ENCODE results near the gene FILIP1.

FILIP1 gene

DNA sequence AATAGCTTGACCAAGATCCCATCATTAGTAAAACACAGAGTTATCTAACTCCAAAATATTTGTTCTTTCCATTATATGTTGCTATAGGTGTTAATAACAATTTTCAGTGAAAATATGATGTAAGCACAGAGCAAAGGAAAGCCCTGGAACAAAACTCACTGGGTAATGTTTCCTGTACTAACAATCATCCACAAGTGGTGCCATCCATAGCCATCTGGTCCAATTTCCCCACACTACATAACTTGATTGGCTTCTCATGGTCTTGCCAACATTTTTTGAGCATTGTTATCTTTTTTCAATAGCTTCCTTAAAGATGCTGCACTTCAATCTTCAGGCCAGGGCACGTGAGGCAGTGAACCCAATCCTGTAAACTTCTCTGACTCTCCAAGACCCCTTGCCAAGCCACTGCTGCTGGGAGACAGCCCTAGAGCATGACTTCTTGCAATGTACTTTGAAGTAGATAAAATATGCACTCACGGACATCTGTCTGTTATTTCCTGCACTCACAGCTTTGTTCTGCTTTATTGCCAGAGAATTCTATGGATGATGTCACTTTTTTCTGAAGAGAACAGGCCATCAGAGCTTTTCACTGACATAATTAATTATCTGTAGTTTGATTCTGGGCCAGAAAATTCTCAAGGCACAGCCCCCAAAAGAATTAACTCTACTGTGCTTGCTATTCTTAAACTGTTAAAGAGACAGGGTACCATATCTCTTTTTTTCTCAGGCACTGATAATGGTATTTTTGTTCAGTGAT is 111.5 kb downstream of the FILIP1 start:
- no peak for DNase-seq (ENCODE audit: low spot score)

DNA sequence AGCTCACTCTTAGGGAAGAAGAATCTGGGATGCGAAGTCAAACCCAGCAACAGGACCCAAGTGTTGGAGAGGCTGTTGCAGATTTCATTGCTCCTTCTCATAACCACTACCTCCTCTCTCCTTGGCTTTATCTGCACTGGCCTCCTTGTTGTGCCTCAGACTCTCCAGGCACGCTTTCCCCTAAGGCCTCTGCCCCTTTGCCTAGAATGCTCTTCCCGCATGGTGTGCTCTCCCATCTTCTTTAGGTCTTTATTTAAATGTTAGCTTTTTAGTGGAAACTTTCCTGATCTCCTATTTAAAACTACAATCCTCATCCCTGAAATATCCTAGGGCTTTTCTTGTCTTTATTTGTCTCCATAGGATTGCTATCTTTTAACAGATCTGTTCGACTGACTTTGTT is 114.1 kb downstream of the FILIP1 start:
- DNase-seq (ENCODE audit: low spot score): no peak

DNA sequence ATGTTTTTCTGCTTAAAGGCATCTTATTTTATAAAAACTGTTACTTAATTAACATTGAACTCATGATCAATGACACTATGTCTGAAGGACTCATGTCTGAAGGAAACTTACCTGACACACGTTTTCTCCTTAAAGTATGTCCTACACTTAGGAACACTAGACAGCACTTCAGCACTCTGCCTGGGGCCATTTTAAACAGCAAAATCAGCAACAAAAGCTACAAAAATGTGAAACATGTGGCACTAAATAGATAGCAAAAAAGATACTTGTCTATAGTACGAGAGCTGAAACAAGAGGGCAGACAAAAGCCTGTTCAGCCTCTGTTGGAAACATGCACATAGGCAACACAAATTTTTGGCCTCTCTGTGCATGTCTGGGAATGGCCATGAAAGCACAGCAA is 115.5 kb downstream of the FILIP1 start:
- no peak for DNase-seq (ENCODE audit: low spot score)

DNA sequence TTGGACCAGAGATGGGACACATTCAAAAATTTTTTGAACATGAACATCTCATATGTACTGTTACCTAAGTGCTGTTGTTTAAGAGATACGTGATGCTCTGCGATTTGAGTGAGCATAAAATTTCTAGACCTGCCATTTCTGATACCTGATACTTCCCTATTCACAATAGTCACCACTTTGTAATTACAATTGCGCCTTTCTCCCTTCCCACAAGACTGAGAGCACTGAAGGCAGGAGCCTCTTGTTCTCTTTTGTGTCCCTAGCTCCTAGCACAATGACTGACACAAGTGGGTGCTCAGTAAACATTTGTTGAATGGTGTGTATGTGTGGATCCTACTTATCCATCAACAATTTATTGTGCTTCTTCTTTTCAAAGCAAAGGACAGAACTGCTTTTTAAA is 116.2 kb downstream of the FILIP1 start:
- DNase-seq (ENCODE audit: low spot score): no peak

DNA sequence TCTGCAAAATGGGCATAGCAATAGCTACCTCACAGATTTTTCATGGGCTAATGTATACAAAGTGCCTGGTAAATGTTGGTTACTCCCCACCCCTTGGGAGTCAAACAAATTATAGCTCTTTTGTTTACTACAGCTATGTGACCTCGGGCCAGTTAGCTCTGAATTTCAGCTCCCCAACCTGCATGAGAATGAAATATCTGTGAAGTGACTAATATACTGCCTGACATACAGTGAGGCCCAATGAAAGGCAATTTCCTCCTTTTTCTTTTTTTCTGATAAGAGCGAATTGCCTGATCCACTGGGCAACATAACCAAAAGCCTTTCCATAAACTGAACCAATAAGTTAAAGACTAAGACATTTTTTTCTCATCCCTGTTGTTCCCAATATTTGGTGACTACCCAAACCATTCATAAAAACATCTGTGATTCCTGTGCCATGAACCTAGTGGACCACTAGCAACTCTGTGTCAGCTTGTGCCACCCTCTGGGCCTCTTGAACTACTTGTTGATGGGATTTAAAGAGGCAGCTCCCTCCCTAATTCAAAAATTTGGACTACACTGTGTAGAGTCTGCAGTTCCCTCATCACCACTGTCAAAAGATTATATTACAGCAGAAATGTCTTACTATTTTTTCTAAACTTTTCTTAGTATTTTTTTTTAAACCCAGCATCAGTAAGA is 117.1 kb downstream of the FILIP1 start:
- no peak for DNase-seq (ENCODE audit: low spot score)

DNA sequence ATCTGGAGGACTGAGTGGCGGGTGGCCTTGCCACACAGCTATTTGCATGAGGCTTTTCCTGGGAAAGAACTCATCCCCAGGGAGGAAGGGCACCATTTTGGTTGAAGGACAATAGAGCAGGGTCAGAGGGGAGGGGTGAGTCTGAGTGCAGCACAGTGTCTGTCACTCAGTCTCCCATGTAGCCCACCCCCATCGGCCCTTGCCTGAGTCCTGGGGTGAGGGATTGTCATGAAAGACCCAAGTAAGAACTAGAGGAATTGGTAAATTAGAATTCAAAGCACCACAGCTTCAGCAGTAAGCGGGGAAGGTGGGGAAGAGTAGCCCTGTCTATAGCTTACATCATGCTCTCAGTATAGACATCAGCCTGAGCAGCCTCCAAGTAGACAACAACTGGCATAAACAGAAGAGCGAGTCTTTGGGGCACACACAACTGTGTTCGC is 118.6 kb downstream of the FILIP1 start:
- DNase-seq (ENCODE audit: low spot score): no peak

DNA sequence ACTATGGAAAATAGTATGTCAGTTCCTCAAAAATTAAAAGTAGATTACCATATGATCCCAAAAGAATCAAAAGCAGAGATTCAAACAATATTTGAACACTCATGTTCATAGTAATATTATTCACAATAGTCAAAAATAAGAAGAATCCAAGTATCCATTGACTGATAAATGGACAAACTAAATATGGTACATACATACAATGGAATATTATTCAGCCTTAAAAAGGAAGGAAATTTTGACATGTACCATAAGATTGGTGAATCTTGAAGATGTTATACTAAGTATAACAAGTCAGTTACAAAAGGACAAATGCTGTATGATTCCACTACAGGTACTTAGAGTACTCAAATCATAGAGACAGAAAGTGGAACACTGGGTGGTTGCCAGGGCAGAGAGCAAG is 120.7 kb downstream of the FILIP1 start:
- no peak for DNase-seq (ENCODE audit: low spot score)

DNA sequence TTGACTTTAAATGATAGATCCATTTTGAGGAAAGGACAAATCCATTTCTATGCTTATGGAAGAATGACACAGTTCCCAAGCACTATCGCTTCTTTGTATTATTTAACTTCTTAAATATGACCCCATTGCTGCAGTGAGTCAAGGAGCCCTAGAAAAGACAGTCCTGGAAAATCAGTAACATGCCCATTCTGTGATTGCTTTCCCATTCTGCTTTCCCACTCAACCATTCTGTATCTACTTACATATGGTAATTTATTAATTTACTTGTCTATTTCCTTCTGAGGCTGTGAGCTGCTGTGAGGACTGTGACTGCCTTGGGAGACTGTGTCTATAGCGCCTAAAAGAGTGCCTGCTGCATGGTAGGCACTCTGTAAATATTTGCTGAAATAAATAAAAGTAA is 123.6 kb downstream of the FILIP1 start:
- DNase-seq (ENCODE audit: low spot score): no peak

DNA sequence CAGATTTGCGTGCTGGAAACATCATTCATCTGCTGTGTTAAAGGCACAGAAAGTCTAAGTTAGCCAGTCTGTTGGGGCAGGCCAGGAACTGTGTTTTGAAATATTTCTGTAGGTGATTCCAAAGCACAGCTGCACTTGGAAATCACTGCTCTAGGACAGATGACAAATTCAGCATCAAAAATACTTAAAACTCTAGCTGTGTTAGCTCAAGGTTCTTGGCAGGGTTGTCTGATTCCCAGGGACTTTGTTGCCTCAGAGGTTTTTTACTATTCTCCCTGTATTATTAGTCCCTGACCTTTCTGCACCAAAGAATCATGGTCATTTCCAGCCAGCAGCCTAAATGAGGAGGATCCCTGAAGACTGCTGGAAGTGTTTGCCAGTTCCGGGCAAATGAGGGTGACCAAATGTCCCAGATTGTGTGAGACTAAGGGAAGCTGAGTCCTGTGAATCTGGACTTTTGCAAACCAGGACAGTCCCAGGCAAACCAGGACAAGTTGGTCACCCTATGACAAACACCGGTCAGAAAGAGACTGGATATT is 124.7 kb downstream of the FILIP1 start:
- DNase-seq (ENCODE audit: low spot score): no peak

DNA sequence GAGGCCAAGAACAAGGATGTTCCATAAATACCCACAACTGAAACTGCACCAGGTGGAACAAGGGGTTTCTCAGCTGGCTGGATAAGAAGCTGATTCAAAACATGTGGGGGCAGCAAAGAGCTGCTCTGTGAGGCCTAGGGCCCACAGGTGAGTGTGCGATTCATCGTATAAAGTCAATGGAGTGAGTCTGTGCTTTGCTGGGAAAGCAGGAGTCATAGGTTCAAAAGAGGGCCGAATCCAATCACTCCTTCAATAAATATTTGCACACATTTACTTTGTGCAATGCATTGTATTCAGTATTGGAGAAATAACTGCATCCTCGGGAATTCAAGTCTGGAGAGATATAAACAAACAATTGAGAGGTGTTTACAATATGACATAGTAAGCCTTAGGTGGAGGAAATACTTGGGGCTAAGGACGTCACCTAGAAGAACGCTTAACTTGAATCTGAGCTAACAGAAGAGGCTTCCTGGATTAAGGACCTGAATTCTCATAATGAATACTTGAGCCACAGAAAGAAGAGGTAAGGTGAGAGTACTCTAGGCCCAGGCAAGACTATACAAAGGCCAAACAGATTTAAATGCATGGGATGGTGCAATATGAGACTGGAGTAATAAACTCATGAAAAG is 125.3 kb downstream of the FILIP1 start:
- DNase-seq (ENCODE audit: low spot score): peak; percentile 52

DNA sequence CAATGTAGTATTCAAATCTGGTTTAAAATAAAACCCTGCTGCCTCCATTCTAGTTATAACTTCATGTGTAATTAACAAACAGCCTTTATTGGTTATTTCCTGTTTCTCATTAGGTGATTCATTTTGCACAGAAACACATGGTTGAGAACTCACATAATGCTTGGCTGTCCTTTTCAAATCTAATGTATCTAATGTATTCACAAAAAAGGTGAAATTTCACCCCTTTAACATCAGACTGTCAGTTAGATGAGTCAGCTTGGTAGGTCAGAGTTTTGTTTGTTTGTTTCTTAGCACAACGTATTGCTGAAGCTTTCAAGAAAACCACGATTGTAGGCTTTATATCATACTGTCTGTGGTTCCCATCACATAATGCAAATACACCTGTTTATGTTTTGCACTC is 130.3 kb downstream of the FILIP1 start:
- DNase-seq (ENCODE audit: low spot score): no peak

DNA sequence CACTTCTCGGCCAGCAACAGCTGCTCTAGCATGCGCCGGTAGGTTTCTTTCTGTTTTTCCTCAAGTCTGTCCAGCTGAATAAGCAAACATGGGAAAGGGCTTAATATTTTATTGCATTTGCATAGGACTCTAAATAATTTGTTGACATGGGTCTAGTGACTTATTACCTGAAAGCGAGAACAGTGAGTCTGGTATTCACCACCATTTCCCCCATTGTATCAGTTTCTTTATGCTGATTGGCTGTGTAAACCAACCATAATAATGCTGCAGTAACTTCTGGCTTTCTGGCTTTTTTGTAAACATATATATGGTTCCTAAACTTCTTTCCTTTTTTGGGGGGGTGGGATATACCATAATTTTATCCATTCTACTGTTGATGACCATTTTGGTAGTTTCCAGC is 140.0 kb downstream of the FILIP1 start:
- no peak for DNase-seq (ENCODE audit: low spot score)

DNA sequence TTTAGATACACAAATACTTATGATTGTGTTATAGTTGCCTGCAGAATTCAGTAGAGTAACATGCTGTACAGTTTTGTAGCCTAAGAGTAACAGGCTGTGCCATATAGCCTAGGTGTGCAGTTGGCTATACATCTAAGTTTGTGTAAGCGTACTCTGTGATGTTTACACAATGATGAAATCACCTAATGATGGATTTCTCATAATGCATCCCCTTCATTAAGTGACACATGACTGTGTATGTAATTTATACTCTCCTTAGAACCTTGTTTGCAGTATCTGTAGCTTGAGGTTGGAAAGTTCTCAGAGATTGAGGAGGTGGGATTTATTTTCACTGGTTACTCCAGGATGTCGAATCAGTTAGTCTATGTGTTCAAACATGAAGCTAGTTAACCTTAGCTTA is 142.0 kb downstream of the FILIP1 start:
- no peak for DNase-seq (ENCODE audit: low spot score)

DNA sequence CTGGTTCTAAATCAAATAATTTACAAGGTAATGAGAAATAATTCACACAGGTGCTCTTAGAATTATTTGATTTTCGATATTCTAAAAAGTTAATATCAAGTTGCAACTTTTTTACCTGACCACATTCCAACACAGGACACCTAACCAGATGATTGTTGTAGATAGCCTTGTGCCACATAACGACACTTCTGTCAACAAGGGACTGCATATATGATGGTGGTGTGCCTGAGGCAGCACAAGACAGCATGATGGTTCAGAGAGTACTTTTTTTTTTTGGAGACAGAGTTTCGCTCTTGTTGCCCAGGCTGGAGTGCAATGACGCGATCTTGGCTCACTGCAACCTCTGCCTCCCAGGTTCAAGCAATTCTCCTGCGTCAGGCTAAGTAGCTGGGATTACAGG is 142.8 kb downstream of the FILIP1 start:
- DNase-seq (ENCODE audit: low spot score): no peak

DNA sequence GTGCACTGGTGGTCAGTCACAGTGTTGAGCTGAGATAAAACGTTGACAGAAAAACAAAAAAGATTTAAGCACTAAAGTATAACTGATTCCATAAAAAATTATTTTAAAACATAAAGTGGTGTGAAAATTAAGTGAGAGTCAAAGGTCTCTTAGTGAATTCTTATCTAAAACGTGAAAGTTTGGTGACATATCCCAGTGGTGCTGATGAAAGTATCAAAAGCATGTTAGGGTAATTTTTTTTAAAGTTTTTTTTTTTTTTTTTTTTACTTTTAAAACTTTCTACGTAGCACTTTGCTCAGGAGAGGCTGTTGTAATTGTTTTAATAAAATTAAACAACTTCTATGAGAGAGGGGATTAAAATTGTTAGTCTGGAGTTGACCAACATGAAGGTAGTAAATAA is 143.4 kb downstream of the FILIP1 start:
- no peak for DNase-seq (ENCODE audit: low spot score)

DNA sequence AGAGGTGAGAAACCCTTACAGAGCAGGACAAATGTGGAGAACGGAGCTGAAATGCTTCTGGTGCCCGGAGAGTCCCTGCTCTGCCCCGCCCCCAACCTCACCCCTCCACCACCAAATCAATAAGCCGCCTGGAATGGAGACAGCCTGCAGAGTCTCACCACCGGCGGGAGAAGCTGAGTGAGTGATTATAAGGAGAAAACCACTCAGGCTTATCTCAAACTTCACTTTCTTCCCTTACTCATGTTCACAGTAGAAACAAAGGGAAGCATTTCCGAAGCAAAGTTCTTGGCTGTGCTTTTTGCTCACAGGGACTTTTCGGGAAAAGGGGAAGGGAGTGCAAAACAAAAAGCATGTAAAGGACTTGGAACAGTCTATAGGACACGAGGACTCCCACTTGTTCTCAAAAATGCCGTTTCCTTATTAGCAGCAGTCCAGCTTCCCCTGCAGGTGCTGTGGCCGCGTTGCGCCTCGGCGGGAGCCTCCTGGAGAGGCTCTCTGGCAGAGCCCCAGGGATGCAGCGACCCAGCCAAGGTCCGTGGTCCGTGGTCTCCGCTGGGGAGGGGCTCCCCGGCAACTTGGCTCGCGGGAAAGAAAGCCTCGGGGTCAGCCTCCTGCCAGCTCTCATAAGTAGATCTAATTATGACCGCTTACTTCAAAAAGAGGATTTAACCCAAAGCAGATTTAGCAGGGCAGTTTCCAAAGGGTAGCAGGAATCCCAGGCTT is 144.2 kb downstream of the FILIP1 start:
- DNase-seq (ENCODE audit: low spot score): peak; percentile 52

DNA sequence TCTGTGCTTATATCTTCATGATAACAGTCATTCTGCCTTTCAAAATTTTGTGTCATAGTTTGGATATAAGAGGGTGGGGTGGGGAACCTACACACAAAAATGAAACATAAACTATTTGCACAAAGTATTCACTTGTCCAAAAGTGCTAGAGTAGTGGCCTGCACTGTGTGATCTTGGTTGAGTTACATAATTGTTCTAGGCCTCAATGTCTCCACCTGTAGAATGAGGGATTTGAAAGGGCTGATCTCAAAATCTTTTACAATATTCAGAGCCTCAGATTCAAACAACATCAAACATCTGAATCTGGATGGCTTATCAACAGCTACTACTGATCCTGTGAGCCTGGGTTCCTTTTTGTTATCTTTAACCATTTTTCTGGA is 144.7 kb downstream of the FILIP1 start:
- no peak for DNase-seq (ENCODE audit: low spot score)

DNA sequence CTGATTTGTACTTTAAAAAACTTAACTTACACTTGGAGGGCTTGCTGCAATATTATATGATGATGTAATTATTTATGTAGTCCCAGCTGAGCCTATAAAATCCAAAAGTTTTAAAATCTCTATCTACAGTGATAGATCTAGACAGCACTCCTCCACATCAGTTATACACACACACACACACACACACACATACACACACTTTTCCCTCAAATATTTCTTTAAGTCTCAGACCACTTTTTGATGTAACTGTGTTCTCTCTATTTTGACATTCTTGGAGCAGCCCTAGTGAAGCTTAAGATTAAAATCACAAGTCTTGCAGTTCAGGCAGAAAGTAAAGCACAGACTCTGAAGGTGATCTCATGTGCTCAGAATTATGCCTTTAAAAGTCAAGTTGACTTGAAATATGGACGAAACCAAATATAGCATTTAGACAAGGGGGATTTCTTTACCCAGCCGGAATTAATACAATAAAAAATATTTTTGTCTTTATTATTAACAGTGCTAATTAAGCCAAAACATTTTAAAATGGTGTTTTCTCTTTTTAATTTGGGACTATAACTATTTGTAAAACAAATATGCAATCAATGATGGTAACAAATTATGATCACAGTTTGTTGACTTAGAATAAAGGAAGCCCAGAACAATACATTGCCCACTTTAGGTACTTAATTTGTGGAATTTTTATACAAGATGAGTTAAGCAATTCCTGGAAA is 145.5 kb downstream of the FILIP1 start:
- no peak for DNase-seq (ENCODE audit: low spot score)

DNA sequence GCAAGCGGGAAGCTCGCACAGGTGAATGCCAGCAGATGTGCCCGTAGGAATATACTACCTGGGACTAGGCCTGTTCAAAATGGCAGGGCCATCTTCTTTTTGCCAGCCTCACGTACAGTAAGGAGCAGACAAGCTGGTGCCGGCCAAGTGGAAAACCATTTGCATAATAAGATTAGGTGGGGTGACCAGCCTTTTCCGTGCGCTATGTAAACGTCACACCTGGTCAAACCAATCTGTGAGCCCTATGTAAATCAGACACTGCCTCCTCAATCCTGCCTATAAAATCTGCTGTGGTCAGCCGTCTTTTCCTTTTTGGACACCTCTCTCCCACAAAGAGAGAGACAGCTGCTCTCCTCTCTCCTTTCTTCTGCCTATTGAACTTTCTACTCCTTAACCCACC is 148.2 kb downstream of the FILIP1 start:
- DNase-seq (ENCODE audit: low spot score): no peak

DNA sequence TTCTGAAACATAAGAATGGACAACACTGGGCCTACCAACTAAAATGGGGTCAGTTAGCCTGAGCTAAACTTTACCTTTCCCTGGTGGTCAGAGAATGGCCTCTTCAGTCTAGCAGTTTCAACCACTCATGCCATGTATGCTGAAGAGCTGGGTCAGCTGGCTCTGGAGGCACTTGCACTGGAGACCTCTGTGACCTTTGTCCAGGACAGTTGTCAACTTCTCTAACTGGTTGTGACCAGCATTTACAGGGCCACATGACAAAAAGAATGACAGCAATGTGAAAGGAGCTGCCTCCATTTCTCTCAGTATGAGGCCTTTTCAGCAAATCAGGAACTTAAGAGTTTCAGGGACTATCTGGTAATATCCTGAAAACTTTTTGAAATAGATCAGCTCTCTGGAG is 149.1 kb downstream of the FILIP1 start:
- DNase-seq (ENCODE audit: low spot score): no peak

DNA sequence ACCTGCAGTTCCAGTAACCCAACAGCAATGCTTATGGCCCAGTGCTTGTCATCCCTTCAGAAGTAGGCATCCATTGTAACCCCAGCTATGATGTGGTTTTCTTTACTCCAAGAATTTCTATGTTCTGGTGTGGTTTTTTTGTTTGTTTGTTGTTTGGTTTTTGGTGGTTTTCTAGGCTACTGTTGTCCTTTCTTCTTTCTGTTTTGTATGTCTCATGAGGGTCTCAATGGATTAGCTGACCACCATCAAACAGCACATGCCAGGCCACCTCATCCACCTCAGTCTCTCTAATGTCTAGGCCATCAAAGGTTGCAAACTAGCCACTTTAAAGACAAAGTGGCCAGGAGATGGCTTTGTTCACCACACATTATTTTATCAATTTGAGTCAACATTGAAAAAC is 149.6 kb downstream of the FILIP1 start:
- no peak for DNase-seq (ENCODE audit: low spot score)

Data from HuH-7 (cell line).